GM18858 (cell line): ENCODE measurements around the gene ORM2.
A peak's percentile ranks its signal among the peaks of the same experiment; 100 is the strongest.

ENCODE experiments used
- ATAC-seq: cut with Tn5 transposase; IDR thresholded peaks from one replicate; pipeline ENCODE4 v1.9.1; 2021; ENCODE audit not compliant: unreplicated experiment

The ORM2 gene

DNA sequence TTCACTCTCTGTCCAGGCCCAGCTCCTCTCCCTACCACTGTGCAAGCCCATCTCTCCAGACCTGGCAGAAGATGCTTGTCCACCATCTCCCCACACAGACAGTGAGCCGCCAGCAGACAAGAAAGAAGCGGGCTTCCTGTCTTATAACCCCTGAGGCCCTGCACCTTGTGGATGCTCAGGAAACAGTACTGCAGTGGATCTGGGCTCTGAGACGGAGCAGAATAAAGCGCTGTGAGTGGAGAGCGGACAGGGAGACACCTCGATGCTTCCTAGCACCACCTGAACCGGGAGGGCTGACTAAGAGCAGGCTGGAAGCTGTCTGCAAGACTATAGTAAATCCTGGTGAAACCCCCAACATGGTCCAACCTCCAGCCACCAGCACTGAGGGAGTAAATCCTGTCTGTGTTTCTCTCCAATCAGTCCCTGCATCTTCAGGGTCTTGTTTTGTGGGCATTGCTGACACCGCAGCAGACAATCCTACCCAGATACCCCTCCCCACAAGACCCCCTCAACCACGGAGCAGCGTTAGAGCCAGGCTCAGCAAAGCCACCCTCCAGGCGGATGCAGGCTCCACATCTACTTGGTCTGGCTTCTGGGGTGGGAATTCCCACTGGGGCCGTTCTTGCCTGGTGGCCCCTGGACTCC lies 18.7 kb downstream of the ORM2 start:
- ATAC-seq = no peak

DNA sequence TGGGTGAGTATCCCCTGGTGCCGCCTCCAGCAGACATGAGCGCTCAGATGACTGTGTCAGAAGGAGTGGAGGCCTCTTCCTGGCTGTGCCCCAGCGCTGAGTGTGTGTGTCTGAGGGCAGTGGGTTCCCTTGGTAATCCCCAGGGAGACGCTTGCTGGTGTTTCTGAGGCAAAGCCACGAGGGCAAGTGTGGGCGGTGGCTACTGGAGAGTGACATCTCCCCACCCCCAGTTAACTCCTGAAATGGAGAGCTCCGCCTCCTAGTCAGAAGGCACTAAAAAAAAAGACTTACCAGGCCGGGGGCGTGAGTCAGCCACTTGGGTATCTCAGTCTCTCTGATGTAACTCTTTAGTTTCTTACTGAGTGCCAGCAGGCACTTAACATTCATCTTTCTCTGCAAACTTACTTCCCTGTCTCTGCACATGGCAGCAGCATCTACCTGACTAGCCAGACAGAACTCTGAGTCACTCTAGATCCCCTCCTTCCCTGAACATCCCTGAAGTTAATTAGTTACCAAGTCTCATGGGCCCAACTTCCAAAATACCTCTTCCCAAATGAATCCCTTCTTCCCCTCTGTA lies 19.3 kb downstream of the ORM2 start:
- ATAC-seq = peak; percentile 84

DNA sequence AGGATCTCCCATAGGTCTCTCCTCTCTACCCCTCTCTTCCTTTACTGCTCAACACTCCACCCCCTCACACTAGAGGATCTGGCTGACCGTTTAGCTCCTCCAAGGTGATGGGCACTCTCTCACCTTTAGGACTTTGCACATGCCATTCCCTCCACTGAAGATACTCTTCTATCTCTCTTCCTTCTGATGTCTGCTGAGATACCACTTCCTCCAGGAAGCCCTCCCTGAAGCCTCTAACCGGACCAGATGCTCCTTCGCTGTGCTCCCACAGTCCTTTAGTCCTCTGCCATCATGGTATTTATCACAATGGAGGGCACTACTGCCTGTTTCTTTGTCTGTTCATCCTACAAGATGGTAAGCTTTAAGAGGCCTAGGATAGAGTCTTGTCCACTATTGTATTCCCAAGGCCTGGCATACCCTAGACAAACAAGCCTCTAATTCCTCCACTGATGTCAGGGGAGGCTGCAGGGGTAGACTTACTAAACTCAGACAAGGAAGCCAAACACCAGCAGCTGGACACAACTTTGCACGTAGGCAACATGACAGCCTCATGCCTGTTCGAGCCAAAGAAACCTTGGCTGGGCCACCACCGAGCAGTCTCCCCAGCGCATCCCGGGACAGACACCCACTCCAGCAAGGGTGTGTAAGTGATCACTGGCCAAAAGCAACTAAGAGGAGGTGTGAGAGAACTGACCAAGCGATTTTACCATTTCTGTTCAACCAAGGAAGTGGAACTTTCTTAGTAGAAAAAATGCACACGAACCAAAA lies 20.2 kb downstream of the ORM2 start:
- ATAC-seq = no peak

DNA sequence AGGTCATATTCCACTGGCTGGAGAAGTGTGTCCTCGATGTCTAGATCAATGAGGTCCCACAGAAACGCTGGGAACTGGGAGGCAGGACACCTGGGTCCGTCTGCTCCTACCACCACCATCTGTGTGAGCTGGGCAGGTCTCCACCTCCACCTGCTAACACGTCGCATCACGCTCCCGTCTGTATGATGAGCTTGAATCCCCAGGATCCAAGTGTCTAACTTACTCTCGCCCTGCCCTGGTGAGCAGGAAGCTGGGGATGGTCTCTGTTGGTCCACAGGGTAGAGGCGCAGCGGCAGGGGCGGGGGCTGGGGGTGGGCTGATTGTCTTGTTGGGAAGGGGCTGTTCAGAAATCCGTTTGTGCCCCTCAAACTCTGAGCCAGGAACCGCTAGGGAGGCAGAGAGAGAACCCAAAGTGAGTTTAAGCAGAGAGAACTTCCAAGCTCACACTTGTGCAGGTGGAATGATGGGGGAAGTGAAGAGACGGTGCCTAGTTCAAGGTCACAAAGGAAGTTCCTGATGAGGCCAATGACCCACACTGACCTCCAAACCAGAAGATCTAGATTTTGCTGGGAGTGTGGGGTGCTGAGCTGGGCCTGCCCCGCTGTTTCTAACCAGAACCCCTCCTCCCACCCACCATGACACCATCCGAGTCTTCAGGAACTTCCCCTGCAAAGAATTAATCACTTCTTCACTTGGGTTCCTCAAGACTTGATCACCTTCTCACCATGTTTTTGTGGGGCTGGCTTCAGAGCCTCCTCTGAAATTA lies 21.1 kb downstream of the ORM2 start:
- ATAC-seq = no peak

DNA sequence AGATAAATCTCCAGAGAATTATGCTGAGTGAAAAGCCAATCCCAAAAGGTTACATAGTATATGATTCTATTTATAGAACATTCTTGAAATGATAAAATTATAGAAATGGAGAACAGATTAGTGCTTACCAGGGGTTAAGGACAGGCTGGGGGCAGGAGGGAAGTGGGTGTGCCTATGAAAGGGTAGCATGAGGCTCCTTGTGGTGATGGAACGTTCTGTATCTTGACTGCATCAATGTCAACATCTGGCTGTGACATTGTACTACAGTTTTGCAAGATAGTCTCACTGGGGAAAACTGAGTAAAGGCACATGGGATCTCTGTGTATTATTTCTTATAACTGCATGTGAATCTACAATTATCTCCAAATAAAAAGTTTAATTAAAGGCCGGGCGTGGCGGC lies 22.3 kb downstream of the ORM2 start:
- ATAC-seq = no peak

DNA sequence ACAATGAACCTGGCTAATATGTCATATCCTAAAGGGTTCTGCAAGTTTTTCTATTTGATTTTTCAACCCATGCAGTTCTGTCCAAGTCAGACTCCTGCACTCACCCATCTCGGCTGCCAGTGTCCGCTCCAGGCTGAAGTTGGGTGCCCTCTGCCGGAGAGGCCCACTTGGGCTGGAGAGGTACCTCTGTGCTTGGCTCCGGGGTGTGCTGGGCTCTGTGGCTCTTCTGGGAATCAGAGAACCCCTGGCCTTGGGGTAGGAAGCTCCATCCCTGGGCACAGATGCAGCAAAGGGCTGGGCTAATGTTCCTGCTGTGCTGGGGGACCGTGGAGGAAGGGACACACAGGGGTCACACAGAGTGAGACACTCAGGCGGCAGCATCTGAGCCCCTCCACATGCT lies 26.2 kb downstream of the ORM2 start:
- no peak for ATAC-seq

DNA sequence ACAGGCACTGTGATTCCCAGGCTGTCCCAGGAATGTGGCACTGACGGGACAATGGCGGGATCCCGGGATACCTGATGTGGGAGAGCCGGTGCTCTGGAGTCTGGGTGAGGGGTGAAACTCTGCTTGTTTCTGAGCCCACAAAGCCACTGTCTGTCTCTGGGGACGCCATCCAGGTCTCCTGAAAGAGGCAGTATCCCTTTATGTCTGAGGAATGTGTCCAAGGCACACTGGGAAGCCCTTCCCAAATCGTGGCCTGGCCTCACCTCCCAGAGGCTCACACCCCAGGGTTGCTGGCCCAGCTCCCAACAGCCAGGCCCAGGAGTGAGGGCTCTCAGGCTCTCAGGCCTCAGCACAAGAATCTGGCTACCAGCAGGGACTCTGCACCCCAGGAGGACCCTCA lies 27.1 kb downstream of the ORM2 start:
- ATAC-seq = no peak

DNA sequence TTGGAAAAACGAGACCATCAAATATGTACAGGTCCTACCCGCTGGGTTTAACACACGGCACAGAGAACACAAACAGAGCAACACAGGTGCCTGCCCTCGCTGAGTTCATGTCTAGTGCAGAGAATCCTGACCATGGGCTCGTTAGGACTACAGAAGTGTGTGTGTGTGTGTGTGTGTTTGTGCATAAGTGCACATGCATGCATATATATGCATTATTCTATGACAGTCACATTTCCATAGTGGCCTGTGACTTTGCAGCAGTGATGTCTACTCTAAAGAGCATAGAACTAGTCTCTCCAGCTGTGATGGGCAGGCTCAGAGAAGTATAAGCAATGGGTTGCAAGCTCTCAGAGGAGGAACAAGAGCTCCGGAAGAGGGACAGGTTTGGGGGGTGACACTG lies 27.7 kb downstream of the ORM2 start:
- no peak for ATAC-seq

DNA sequence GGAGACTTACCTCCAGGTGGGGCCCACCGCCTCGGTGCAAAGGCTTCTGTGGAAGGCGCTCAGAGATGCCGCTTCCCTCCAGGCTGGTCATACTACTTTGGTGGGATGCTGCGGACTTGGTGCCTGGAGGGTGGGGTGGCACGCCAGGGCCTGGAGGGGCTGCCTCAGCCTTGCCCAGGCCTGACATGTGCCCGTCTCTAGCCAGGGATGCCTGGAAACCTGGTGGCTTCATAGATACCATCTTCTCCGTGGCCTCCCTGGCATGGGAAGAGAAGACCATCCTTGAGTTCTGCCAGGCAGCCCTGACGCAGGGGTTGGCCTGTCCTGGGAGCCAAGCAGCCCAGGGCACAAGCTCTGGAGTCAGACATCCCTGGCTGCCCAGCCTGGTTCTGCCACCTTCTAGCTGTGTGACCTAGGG lies 28.3 kb downstream of the ORM2 start:
- no peak for ATAC-seq

DNA sequence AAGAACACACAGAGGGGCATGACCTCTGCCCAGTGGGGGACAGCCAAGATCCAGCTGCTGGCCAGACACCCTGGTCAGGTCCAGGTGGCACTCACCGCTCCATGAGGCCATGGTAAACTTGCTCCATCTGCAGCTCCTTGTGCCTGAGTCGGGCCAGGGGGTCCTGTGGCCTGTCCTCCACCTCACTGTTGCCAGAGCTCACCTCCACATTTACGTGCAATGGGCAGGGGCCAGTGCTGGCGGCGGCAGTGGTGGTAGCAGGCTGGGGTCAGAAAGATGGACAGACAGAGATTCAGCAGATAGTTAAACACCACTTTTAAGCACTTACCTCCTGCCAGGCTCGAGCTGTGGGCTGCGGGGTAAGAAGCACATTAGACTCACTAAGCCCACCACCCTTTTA lies 30.1 kb downstream of the ORM2 start:
- ATAC-seq = no peak

DNA sequence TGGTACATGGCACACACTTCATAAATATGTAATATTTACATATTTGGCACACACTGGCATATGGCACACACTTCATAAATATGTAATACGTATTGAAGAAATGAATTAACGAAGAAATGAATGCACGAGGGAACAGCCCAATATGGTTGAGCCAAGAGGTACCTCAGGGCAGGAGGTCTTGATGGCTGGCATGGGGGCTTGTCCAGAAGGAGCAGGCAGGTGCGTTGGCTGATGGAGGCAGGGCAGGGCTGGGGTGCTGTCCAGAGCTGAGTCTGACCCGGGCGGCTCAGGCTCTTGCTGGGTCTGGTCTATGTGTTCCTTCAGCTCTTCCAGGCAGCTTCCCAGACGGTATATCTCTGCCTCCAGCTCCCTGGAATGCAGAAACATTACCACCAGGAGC lies 31.9 kb downstream of the ORM2 start:
- ATAC-seq = no peak

DNA sequence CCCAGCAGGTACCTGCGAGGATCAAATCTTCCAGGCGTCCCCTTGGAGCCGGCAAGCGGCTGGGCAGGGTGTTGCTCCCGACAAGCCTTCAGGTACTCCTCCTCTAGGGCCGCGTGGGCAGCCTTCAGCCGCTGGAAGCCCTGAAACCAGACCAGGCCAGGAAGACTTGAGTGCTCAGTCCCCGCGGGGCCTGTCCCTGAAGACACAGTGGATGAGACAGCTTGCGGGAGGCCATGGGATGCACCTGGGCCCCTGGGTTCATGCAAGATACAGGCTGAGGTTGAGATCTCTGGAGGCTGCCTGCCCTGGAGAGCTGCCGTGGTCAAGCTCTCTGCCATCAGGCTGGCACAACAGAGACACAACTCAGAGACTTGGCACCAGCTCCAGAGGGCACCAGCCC lies 32.7 kb downstream of the ORM2 start:
- ATAC-seq = no peak

DNA sequence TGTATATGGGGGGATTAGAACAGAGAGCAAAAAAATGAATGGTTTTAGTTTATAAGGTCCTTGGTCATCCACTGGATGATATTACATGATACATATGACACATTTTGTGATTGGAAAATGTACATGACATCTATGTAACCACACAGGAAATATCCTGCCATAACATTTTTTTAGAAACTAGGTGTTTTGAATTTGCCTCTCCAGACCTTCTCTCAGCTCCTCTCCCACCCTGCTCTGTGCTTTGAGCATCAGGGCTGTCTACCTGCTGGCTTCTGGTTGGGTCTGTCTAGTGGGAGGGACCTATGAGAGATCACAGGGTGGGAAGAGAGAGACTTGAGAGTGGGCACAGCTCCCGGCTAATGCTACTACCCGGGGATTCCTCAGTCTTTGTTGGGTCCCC lies 33.8 kb downstream of the ORM2 start:
- ATAC-seq = no peak

DNA sequence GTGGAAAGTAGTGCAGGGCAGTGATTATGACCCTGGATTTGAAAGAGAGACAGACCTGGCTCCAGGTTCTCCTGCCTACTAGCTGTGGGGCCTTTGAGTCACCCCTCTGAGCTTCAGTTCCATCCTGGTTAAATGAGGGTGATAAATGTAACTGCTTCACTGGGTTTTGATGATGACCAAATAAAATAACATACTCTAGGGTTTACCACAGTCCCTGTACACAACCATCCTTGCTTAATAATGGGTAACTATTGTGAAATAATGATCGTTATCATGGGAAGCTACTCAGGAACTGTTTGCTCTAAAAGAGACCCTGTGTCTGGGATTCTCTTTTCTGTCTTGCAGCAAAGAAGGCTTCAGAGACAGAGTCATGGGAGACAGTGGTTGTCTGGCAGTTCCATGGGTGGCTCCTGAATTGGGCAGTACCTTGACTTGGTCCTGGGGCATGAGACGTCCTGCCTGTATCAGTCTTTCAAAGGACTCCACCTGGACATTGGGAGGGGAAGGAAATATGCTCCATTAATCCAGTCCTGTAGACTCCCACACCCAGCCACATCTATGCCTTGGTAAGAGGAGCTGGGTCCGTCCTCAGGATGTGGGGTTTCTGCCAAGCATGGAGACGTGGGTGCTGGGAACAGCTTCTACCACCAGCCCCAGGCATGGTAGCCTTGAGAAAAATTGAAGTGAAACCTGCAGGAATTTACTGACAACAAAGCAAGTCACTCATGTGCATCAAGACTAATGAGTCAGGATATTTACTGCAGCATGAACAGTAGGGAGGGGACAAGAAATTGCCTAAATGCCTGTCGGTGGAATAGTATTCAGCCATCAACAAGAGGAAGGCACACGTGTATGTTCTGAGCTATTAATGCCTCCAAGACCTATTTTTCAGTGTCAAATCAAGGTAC lies 34.7 kb downstream of the ORM2 start:
- ATAC-seq = no peak

DNA sequence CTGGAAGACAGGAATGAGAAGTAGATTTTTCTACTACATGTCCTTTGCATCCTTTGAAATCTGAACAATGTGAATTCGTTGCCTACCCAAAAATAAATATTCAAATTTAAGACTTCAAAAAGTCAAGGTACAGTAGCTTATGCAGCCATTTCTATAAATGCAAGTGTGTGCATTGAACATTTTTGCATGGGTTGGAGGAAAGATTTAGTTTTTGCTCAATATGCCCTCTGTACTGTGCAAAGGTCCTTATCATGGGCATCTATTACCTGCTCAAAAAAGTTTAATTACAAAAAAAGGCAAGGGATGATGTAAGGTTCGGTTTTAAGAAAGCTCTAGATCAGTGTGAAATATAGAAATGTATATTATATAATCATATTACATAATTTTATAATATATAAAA lies 35.5 kb downstream of the ORM2 start:
- ATAC-seq = no peak

DNA sequence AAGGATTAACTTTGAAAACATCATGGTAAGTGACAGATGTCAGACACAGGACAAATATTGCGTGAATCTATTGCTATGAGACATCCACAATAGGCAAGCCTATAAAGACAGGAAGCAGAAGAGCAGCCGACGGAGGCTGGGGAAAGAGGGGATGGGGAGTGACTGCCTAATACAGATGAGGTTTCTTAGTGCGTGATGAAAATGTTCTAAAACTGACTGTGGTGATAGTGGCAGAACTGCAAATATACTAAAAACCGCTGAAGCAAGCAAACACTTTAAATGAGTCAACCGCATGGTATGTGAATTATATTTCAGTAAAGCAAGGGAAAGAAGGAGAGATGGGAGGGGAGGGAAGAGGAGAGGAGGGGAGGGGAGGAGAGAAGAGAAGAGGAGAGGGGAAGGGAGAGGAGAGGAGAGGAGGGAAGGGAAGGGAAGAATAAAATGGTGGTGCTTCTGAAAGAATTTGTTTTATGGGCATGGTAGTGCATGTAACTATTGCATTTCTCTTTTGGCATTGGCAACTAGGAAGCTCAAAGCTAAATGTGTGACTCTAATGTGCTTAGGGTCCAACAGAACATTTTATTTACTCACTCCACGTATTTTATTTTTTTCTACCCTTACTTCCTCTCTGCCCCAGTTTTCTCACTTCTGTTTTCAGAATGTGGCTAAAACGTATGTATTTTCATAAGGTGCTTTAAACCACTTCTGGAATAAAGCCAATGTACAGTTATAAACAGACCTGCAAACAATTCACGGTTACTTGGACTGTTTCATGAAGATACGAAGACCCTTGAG lies 36.9 kb downstream of the ORM2 start:
- ATAC-seq = peak; percentile 46

DNA sequence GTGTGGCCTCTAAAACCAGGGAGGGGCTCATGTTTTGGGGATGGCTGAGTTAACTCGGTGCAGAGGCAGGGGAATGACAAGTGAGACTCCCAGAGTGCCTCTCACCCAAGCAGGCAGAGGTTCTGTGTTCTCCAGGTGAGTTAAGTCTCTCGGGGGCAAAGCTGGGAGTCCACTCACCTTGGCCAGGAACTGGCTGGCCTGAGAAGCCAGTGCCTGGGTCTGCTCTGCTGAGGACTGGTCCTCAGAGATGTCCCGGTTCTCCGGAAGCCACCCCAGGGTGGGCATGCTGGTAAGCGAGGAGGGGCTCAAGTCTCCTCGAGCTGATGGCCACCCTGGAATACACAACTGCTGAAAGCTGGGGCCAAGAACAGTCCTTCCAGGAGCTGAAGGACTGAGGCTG lies 37.7 kb downstream of the ORM2 start:
- no peak for ATAC-seq

DNA sequence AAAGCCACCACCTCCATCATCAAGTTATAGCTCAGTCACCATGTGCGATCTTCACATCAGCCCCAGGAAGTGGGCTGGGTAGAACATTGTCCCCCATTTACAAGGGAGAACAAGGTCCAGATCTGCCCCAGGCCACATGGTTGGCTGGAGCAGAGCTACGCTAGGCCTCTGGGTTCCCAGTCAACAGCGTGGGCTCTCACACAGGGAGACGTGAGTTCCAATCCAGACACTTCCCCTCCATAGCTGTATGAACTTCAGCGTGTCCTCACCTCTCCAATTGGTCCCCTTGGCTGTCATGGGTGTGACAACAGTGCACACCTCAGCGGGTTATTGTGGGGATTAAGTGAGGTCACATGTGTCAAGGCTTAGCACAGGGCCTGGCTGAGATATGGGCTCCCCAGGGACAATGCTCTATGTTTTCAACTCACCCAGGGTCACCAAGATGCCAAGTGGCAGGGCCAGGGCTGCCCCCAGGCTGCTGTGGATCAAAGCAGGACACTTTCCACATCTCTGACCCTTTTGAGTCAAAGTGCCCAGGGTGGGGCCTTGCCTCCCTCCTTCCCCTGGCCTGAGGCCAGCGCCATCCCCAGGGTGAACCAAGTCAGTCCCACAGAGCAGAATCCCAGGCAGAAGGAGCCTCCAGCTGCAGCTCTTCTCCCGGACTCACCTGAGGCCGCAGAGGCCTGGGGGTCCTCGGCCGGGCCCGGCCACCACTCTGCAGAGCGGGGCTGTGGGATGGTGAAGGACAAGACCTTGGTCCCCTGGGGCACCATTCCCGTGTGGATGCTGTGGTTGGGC lies 38.3 kb downstream of the ORM2 start:
- ATAC-seq = no peak
